Epithelial cell of esophagus (primary cell): ENCODE results near the gene SLC9A7.

Source experiments
- DNase-seq: peaks from one replicate; pipeline ENCODE4 v3.0.0; 2010; ENCODE audit warnings: low read depth
- H3K4me3 ChIP-seq: 2 replicates; pipeline ENCODE4 v1.5.1; 2011; ENCODE audit warnings: mild to moderate bottlenecking, low read length, control low read depth
- TF ChIP-seq, protein P1 (sequence below): IDR thresholded peaks from 2 replicates; pipeline ENCODE4 v1.5.1; 2011; ENCODE audit warnings: low read depth, mild to moderate bottlenecking, low read length, control low read depth, inconsistent platforms; ENCODE audit not compliant: insufficient read depth; ENCODE audit errors: missing control alignments

SLC9A7 gene

DNA sequence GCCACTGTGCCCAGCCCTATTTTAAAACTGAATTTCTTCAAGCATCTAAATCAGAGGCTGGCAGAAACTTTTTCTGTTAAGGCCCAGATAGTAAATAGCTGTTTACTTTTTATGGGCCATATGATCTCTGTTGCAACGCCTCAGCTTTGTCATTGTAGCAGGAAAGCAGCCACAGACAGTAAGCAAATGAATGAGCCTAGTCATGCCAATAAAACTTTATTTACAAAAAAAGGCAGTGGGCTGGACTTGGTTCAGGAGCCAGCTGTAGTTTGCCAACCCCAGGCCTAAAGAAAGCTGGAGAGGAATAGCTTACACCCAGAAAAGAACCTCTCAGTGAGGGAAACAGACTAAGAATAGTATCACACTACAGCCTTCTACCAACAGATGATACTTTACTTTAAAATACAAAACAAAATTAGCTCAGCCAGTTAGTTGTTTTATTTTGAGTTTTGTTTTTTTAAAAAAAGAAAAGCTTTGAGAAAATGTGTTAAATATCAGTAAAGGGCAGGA, 159.8 kb downstream of the SLC9A7 start:
- DNase-seq: no peak
- no peak overlapping the region for H3K4me3 ChIP-seq
- TF ChIP-seq, protein P1, sequence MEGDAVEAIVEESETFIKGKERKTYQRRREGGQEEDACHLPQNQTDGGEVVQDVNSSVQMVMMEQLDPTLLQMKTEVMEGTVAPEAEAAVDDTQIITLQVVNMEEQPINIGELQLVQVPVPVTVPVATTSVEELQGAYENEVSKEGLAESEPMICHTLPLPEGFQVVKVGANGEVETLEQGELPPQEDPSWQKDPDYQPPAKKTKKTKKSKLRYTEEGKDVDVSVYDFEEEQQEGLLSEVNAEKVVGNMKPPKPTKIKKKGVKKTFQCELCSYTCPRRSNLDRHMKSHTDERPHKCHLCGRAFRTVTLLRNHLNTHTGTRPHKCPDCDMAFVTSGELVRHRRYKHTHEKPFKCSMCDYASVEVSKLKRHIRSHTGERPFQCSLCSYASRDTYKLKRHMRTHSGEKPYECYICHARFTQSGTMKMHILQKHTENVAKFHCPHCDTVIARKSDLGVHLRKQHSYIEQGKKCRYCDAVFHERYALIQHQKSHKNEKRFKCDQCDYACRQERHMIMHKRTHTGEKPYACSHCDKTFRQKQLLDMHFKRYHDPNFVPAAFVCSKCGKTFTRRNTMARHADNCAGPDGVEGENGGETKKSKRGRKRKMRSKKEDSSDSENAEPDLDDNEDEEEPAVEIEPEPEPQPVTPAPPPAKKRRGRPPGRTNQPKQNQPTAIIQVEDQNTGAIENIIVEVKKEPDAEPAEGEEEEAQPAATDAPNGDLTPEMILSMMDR: no peak

DNA sequence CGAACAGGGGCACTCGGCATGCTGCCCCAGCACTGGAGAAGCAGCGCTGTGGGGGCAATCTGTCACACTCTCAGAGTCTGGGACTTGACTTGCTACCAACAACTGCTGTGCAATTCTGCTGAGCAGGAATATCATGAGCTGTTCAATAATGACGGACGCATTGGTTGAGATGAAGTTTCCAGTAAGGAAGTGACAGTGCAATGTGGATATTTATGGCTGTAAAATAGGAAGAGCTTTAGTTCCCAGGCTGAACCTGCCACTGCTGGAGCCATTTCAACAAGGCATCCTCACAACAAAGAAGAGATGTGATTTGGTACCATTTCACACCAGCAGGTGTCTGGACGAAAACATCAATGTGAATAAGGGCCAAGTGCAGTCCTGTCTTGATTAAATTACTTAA, 161.1 kb downstream of the SLC9A7 start:
- no peak for DNase-seq
- TF ChIP-seq, protein P1: no peak
- no peak overlapping the region for H3K4me3 ChIP-seq

DNA sequence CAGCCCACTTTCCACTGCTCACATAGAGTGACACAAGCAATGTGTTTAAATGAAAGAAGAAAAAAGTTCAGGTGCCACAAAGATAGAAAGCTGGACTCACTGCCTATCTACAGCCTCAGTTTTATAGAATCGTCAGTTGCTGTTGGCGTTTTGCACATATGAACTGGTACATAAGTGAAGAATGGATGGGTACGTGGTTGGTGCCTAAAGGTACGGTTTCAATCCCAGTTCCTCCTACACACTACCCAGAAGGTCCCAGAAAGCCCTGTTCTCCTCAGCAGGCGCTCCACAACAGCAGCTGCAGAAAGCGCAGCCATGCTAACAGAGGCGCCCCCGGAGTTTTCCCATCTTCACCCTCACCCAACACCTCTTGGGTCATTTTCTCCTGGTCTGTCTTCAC, 161.7 kb downstream of the SLC9A7 start:
- TF ChIP-seq, protein P1: no peak
- H3K4me3 ChIP-seq: no peak overlapping the region
- no peak for DNase-seq

DNA sequence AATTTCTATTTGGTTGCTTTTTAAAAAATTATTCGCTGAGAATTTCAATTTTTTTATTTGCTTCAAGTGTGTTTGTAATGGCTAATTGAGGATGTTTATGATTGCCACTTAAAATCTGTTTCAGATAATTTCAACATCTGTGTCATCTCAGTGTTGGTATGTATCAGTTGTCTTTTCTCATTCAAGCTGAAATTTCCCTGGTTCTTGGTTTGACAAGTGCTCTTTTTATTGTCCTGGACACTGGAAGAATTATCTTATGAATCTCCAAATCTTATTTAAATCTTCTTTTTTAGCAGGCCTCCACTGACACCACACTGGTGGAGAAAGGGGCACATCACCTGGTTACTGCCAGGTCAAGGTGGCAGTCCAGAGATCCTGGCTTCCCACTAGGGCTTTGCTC, 163.8 kb downstream of the SLC9A7 start:
- TF ChIP-seq, protein P1: no peak
- H3K4me3 ChIP-seq: no peak overlapping the region
- DNase-seq: no peak

DNA sequence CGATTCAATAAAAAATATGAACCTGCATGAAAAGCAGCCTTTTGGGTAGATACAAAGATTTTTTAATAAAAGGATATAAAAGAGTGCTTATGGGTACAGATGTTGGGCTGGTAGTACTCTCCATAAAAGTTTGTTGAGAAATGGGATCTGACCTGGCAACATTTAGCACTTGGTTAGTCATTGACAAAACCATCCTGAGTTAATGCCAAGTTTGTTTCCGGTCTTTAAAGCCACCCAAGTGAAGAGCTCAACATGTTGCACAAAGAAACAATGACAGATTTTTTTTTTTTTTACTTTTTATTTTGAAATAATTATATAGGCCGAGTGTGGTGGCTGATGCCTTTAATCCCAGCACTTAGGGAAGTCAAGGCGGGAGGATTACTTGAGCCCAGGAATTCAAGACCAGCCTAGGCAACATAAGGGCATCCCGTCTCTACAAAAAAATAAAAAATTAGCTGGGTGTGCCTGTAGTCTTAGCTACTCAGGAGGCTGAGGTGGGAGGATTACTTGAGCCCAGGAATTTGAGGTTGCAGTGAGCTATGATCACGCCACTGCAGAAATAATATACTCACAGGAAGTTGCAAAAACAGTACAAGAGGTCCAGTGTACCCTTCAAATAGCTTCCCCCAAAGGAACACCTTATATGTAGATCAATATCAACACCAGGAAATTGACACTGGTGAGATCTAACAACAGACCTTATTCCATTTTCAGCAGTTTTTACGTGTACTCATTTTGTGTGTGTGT, 168.8 kb downstream of the SLC9A7 start:
- peak; percentile 70 for DNase-seq
- TF ChIP-seq, protein P1: no peak
- H3K4me3 ChIP-seq: no peak overlapping the region

DNA sequence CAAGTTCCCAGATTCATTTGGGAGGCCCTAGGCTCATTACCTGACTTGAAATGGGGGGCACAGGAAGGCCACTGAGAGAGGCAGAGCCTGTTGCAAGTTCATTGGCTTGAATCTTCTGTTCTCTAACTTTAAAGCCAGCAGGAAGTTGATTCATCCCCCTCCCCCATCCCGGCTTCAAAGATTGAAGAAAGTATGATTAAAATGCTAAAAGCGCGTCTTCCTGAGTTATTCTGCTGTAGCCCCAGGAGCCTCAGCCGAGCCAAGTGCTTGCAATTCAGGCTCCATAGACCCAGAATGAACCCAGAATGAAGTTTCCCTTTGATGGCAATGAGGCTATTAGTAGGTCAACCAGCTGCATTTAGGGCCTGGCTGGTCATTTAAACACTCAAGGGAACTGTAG, 170.7 kb downstream of the SLC9A7 start:
- H3K4me3 ChIP-seq: no peak overlapping the region
- peak; percentile 48 for DNase-seq
- TF ChIP-seq, protein P1: no peak

DNA sequence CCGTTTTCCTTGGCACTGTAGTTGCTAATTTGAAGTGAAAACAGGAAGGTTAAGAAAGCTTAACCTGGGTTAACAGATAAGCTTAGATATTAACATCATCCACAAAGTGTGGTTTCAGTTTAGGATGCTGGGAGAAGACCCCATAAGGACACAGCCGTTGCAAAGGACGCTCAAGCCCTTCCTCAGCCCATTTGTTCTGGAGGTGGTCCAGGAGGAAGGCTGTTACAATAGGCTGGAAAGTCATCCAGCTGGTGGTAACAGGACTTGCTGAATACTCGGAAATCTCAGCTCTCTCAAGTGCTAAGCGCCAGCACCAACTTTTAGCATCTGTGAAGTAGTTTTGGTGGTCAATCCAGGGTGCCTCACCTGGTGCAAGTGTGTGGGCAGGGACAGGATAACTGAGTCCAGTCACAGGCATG, 171.2 kb downstream of the SLC9A7 start:
- TF ChIP-seq, protein P1: no peak
- no peak for DNase-seq
- no peak overlapping the region for H3K4me3 ChIP-seq
